ENCODE results near the gene PTPRD. TPM values are rescaled to one million over a fixed set of nuclear protein-coding genes. Genes with fewer than 3 reads are reported as not detected.

Gene PTPRD
- total RNA-seq, 3 donors from 2014 or later (not counting 1 experiment from before 2014, with no cell fraction given): 0.05 to 0.68 TPM; not detected in 1

DNA sequence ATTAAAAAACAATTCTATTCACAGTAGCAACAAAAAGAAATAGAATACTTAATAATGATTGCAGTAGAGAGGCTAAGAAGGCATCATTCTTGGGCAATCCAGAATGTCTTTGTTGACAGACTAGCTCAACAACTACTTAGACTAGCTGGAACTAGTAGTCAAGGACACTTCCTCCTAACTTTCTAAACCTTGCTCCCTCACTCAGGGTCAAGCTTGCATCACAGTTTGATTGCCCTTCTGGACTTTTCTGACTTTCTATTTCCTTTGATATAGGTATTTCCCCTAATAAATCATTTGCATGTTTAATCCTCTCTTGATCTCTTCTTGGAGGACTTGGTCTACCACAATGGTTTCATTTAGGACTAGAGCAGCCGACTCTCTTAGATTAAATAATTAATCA lies 1107.9 kb downstream of the PTPRD start:
- TF ChIP-seq, protein P1, sequence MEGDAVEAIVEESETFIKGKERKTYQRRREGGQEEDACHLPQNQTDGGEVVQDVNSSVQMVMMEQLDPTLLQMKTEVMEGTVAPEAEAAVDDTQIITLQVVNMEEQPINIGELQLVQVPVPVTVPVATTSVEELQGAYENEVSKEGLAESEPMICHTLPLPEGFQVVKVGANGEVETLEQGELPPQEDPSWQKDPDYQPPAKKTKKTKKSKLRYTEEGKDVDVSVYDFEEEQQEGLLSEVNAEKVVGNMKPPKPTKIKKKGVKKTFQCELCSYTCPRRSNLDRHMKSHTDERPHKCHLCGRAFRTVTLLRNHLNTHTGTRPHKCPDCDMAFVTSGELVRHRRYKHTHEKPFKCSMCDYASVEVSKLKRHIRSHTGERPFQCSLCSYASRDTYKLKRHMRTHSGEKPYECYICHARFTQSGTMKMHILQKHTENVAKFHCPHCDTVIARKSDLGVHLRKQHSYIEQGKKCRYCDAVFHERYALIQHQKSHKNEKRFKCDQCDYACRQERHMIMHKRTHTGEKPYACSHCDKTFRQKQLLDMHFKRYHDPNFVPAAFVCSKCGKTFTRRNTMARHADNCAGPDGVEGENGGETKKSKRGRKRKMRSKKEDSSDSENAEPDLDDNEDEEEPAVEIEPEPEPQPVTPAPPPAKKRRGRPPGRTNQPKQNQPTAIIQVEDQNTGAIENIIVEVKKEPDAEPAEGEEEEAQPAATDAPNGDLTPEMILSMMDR (IDR thresholded peaks at IDR 0.05): no peak

DNA sequence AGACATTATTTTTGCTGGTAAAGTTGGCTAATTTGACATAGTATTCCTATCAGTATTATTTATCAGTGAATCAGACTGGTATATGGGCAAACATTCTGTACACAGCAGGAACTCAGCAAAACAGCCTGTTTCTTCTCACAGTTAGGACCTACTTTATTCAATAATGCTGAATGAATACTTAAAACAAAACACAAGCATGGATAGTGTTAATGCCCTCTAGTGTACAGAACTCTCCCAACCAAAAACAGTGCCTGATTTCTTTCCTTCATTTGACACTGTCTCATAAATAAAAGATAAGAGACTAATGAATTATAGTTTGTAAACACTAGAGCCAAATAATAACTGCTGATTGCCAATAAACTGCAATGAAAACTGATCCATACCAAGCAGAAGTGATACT lies 1113.3 kb downstream of the PTPRD start:
- Mint-ChIP-seq H3K27ac (no peak overlapping the region), H3K27me3 (ENCODE audit: low read depth in 2 of 2) (no peaks in the 10 kb centered on the region), H3K4me3 (no peak overlapping the region), H3K36me3 (peaks cover 3% of the 10 kb centered on the region), H3K4me1 (no peaks in the 10 kb centered on the region), H3K9me3 (peaks cover 10 to 16% of the 10 kb centered on the region in 2 donors)
- H3K4me3 ChIP-seq (ENCODE audit: low read length): no peak overlapping the region
- no peaks in the 10 kb centered on the region for H3K4me1 ChIP-seq (ENCODE audit: control insufficient read depth, insufficient read depth, low read length)
- H3K27me3 ChIP-seq (ENCODE audit: control insufficient read depth, insufficient read depth, low read length): no peaks in the 10 kb centered on the region
- TF ChIP-seq, protein P1 (IDR thresholded peaks at IDR 0.05): no peak
- intact Hi-C loops (cut with micrococcal nuclease): no loop called here
- no peak overlapping the region for H3K27ac ChIP-seq (ENCODE audit: low read length)
- ATAC-seq: no peak
- peaks cover 7% of the 10 kb centered on the region for H3K9me3 ChIP-seq (ENCODE audit: control insufficient read depth, insufficient read depth, low read length)
- DNase-seq: no peak
- H3K36me3 ChIP-seq (ENCODE audit: control insufficient read depth, insufficient read depth, low read length): no peaks in the 10 kb centered on the region

More for the DNA sequence above, 1107.9 kb downstream of the PTPRD start:
- Mint-ChIP-seq H3K9me3 (peaks cover 9 to 18% of the 10 kb centered on the region in 2 donors), H3K4me3 (no peak overlapping the region), H3K36me3 (no peaks in the 10 kb centered on the region), H3K27ac (no peak overlapping the region), H3K4me1 (no peaks in the 10 kb centered on the region), H3K27me3 (ENCODE audit: low read depth in 2 of 2) (no peaks in the 10 kb centered on the region)
- 50% methylated on average over 1 of the region's 1 CpG for WGBS (ENCODE audit: insufficient coverage)
- ATAC-seq (no peak), DNase-seq (no peak)
- Histone ChIP-seq H3K9me3 (ENCODE audit: control insufficient read depth, insufficient read depth, low read length) (no peaks in the 10 kb centered on the region), H3K27ac (ENCODE audit: low read length) (no peak overlapping the region), H3K36me3 (ENCODE audit: control insufficient read depth, insufficient read depth, low read length) (no peaks in the 10 kb centered on the region), H3K27me3 (ENCODE audit: control insufficient read depth, insufficient read depth, low read length) (no peaks in the 10 kb centered on the region), H3K4me3 (ENCODE audit: low read length) (no peak overlapping the region), H3K4me1 (ENCODE audit: control insufficient read depth, insufficient read depth, low read length) (no peaks in the 10 kb centered on the region)
- intact Hi-C loops (cut with micrococcal nuclease): no loop called here

DNA sequence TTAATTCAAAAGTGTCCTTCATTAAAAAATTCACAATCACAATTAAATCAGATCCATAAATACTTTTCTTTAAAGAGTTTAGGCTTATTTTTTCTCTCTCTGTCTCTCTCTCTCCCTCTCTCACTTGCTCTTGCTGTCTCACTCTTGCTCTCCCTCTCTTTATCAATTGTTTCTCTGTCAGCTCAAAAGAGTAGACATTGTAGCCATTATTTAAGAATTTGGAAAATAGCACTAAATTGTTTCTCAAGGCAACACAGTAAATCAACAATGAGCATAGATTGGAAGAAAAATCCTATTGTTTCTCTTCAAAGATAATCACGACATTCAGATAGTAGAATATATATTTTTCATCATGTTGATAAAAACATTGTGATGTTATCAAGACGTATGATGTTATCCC lies 1114.0 kb downstream of the PTPRD start:
- no peak overlapping the region for H3K4me3 ChIP-seq (ENCODE audit: low read length)
- H3K27ac Mint-ChIP-seq: no peak overlapping the region
- H3K27ac ChIP-seq (ENCODE audit: low read length): no peak overlapping the region
- no peaks in the 10 kb centered on the region for H3K27me3 Mint-ChIP-seq (ENCODE audit: low read depth in 2 of 2)
- peaks cover 11 to 17% of the 10 kb centered on the region in 2 donors for H3K9me3 Mint-ChIP-seq
- H3K27me3 ChIP-seq (ENCODE audit: control insufficient read depth, insufficient read depth, low read length): no peaks in the 10 kb centered on the region
- peaks cover 7% of the 10 kb centered on the region for H3K9me3 ChIP-seq (ENCODE audit: control insufficient read depth, insufficient read depth, low read length)
- H3K4me3 Mint-ChIP-seq: no peak overlapping the region
- no peaks in the 10 kb centered on the region for H3K36me3 ChIP-seq (ENCODE audit: control insufficient read depth, insufficient read depth, low read length)
- ATAC-seq (no peak), DNase-seq (no peak)
- whole genome bisulfite sequencing (ENCODE audit: insufficient coverage): no CpG with 5 or more reads among the region's 2 CpGs
- TF ChIP-seq, protein P1 (IDR thresholded peaks at IDR 0.05): no peak
- no peaks in the 10 kb centered on the region for H3K4me1 ChIP-seq (ENCODE audit: control insufficient read depth, insufficient read depth, low read length)
- peaks cover 9% of the 10 kb centered on the region for H3K36me3 Mint-ChIP-seq
- intact Hi-C loops (cut with micrococcal nuclease): no loop called here
- H3K4me1 Mint-ChIP-seq: no peaks in the 10 kb centered on the region

DNA sequence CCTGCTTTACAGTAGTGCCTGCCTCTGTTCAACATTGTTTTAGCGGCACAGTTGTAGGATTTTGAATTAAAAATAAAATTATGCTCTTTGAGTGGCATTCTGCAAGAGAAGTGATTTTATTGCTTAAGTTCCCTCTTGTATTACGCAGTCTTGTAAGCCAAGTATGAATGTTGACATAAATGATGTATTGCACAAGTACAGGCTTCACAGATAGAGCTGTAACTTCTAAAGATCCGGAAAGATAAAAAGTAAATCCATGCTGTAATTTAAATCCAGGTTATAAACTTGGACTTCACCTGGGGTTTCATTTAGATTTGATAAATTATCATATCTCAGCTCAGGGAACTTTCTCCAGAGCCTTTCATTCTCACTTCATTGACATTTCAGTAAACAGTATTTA lies 1114.7 kb downstream of the PTPRD start:
- no peak for ATAC-seq
- TF ChIP-seq, protein P1 (IDR thresholded peaks at IDR 0.05): no peak

More for the DNA sequence above, 1114.7 kb downstream of the PTPRD start:
- H3K27ac ChIP-seq (ENCODE audit: low read length): no peak overlapping the region
- Mint-ChIP-seq H3K9me3 (peaks cover 12 to 17% of the 10 kb centered on the region in 2 donors), H3K27me3 (ENCODE audit: low read depth in 2 of 2) (no peaks in the 10 kb centered on the region), H3K4me1 (no peaks in the 10 kb centered on the region), H3K4me3 (no peak overlapping the region), H3K36me3 (peaks cover 10% of the 10 kb centered on the region), H3K27ac (no peak overlapping the region)
- no peak for DNase-seq
- H3K4me3 ChIP-seq (ENCODE audit: low read length): no peak overlapping the region
- WGBS (ENCODE audit: insufficient coverage): 94% methylated on average over 3 of the region's 3 CpGs
- intact Hi-C loops (cut with micrococcal nuclease): no loop called here
- no peaks in the 10 kb centered on the region for H3K36me3 ChIP-seq (ENCODE audit: control insufficient read depth, insufficient read depth, low read length)
- H3K4me1 ChIP-seq (ENCODE audit: control insufficient read depth, insufficient read depth, low read length): no peaks in the 10 kb centered on the region
- peaks cover 7% of the 10 kb centered on the region for H3K9me3 ChIP-seq (ENCODE audit: control insufficient read depth, insufficient read depth, low read length)
- no peaks in the 10 kb centered on the region for H3K27me3 ChIP-seq (ENCODE audit: control insufficient read depth, insufficient read depth, low read length)
